ENCODE measurements around the gene ZC3H7B. TPM values are rescaled to one million over a fixed set of nuclear protein-coding genes. Genes with fewer than 3 reads are reported as not detected.

Gene ZC3H7B
- total and polyA plus RNA-seq, 12 donors: 31.2 to 133 (median 77.6) TPM

DNA sequence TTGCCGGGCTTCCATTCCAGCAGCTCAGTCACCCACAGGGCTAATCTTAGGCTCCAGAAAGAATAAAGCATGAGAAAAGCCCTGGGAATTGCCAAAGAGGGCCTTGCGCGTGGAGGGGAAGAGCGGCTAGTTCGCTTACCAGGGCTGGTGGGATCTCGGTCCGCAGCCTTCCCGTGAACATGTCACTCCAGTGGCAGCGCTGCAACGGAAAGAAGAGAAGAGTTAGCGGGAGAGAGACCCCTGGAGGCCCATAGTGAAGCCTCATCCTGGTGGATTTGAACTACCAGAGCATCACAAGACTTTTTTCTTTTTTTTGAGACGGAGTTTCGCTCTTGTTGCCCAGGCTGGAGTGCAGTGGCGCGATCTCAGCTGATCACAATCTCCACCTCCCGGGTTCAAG lies 33.4 kb upstream of the ZC3H7B start:
- TF ChIP-seq POLR2A (IDR thresholded peaks at IDR 0.05): no peak
- TF ChIP-seq, protein P1, sequence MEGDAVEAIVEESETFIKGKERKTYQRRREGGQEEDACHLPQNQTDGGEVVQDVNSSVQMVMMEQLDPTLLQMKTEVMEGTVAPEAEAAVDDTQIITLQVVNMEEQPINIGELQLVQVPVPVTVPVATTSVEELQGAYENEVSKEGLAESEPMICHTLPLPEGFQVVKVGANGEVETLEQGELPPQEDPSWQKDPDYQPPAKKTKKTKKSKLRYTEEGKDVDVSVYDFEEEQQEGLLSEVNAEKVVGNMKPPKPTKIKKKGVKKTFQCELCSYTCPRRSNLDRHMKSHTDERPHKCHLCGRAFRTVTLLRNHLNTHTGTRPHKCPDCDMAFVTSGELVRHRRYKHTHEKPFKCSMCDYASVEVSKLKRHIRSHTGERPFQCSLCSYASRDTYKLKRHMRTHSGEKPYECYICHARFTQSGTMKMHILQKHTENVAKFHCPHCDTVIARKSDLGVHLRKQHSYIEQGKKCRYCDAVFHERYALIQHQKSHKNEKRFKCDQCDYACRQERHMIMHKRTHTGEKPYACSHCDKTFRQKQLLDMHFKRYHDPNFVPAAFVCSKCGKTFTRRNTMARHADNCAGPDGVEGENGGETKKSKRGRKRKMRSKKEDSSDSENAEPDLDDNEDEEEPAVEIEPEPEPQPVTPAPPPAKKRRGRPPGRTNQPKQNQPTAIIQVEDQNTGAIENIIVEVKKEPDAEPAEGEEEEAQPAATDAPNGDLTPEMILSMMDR (IDR thresholded peaks at IDR 0.05): no peak
- H3K27me3 ChIP-seq: no peaks in the 10 kb centered on the region
- intact Hi-C loops (cut with DNase I): no loop called here
- WGBS, 4 donors: 92 to 98% (median 97%) methylated on average over 15 to 16 of the region's 16 CpGs
- H3K4me1 ChIP-seq (replicated peaks in 1 of 2): peaks cover 0 to 10% of the 10 kb centered on the region in 2 donors
- peaks cover 0 to 89% of the 10 kb centered on the region in 2 donors for H3K36me3 ChIP-seq (replicated peaks in 1 of 2)
- no peak for DNase-seq
- no peak overlapping the region for H3K27ac ChIP-seq
- no peaks in the 10 kb centered on the region for H3K9me3 ChIP-seq (replicated peaks in 1 of 3)
- no peak overlapping the region for H3K4me3 ChIP-seq

- Histone ChIP-seq H3K9me3 (replicated peaks in 1 of 3) (no peaks in the 10 kb centered on the region), H3K27ac (peak overlapping the region in 1 of 5 donors; percentile 35), H3K4me1 (replicated peaks in 1 of 2) (no peaks in the 10 kb centered on the region), H3K27me3 (no peaks in the 10 kb centered on the region), H3K4me3 (no peak overlapping the region), H3K36me3 (replicated peaks in 1 of 2) (peaks cover 0 to 88% of the 10 kb centered on the region in 2 donors)
- intact Hi-C loops (cut with DNase I): no loop called here
- WGBS, 4 donors: 60 to 73% (median 69%) methylated on average over 6 to 9 of the region's 9 CpGs
- no peak for TF ChIP-seq POLR2A (IDR thresholded peaks at IDR 0.05)
- TF ChIP-seq, protein P1 (IDR thresholded peaks at IDR 0.05): peak in 2 of 6 experiments; percentile 12 to 16
- peak in 2 of 7 donors; percentile 35 to 37 for DNase-seq
These were observed 29.5 kb upstream of the ZC3H7B start for GRCh38 chr22:41271787-41272186.

GRCh38 chr22:41273128-41273527 lies 28.2 kb upstream of the ZC3H7B start:
- WGBS, 4 donors: 77 to 92% (median 90%) methylated on average over 4 to 7 of the region's 7 CpGs
- H3K4me1 ChIP-seq (replicated peaks in 1 of 2): no peaks in the 10 kb centered on the region
- TF ChIP-seq, protein P1 (IDR thresholded peaks at IDR 0.05): no peak
- TF ChIP-seq POLR2A (IDR thresholded peaks at IDR 0.05): no peak
- intact Hi-C loops (cut with DNase I): no loop called here
- DNase-seq: no peak
- H3K9me3 ChIP-seq (replicated peaks in 1 of 3): no peaks in the 10 kb centered on the region
- H3K36me3 ChIP-seq (replicated peaks in 1 of 2): peaks cover 0 to 88% of the 10 kb centered on the region in 2 donors
- no peak overlapping the region for H3K4me3 ChIP-seq
- no peaks in the 10 kb centered on the region for H3K27me3 ChIP-seq
- no peak overlapping the region for H3K27ac ChIP-seq

DNA sequence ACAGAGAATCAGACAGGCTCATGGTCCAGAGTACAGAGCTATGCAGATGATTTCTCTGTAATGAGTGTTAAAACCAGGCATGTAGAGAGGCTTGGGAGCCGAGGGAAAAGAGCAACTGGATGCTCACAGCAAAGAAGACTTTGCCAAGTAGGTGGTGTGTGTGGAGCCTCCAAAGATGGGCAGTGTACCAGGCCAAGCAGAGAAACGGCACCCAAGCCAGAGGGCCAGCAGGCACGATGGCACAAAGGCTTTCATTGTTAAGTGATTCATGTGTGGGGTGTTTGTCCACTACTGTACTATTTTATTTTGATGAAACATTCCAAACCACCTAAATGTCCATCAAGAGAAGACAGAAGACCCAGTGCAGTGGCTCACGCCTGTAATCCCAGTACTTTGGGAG lies 26.5 kb upstream of the ZC3H7B start:
- no peaks in the 10 kb centered on the region for H3K4me1 ChIP-seq (replicated peaks in 1 of 2)
- no peaks in the 10 kb centered on the region for H3K9me3 ChIP-seq (replicated peaks in 1 of 3)
- H3K36me3 ChIP-seq (replicated peaks in 1 of 2): peaks cover 0 to 86% of the 10 kb centered on the region in 2 donors
- 62 to 75% (median 71%) methylated on average over 4 of the region's 4 CpGs for WGBS, 4 donors
- H3K4me3 ChIP-seq: no peak overlapping the region
- DNase-seq: no peak
- TF ChIP-seq, protein P1 (IDR thresholded peaks at IDR 0.05): no peak
- TF ChIP-seq POLR2A (IDR thresholded peaks at IDR 0.05): no peak
- H3K27me3 ChIP-seq: no peaks in the 10 kb centered on the region
- H3K27ac ChIP-seq: no peak overlapping the region
- intact Hi-C loops (cut with DNase I): no loop called here
